NCI-H1436 treated with DMSO at 0.1 percent for 48 hours (cell line): ENCODE results near the gene CACNA2D3.
"Not testable (repeated sequence)": the region's sequence is repeated elsewhere in the genome, so short reads cannot be mapped to it uniquely, and the experiment has no call there.

Experiments
- DNase-seq: peaks from one replicate; lab custom pipeline; 2025; lab: John Stamatoyannopoulos, UW

Gene CACNA2D3

DNA sequence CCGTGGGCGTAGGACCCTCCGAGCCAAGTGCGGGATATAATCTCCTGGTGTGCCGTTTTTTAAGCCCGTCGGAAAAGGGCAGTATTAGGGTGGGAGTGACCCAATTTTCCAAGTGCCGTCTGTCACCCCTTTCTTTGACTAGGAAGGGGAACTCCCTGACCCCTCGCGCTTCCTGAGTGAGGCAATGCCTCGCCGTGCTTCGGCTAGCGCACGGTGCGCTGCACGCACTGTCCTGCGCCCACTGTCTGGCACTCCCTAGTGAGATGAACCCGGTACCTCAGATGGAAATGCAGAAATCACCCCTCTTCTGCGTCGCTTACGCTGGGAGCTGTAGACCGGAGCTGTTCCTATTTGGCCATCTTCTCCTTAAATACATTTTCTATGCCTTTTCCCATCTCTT is 342.2 kb downstream of the CACNA2D3 start:
- DNase-seq, result not testable (repeated sequence)

DNA sequence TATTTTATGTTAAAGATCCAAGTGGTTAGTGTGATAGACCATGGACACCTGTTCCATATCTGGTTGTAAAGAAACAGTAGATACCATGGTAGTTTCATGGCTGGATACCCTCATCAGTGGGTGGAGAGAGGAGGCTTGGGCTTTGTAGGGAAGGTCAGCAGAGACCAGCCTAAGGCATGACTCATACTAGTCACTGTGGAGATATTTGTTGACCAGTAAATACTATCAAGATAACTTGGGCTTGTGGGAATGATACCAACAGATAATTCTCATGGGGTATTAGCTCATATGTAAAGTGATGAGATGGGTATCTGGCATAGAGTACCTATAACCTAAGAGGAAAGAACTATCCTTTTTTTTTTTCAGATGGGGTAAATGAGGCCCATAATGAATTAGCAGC is 354.5 kb downstream of the CACNA2D3 start:
- no peak for DNase-seq

DNA sequence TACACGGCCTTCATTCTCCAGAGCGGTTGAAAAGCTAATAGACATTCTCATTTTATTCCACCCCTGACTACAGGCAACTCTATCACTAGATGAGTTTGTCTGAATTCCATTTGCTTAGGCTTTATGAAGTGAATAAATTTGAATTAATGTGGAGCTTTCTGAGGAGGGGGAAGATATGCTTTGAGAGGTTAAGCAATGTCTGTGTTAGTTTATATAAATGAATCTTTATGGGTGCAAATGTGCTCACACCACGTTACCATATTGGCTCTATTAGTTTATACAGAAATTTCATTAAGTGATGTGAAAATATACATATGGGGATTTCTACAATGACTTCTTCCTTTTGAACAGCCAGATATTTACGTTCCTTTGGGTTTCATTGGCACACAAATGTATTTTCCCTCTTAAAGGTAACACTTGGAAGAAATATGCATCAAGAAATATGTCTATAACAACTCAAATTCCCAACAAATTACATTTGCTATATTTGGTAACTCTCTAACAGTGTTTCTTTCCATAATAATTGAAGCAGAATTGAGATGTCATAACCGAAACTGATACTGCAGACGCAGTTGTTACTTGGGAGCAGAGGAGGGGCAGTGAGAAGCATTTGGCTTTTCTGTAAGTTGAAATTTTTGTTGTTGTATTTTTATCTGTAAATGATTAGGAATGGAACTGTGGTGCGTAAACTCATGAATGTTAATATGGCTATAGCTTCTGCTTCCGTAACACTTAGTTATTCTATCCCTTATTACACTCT is 359.4 kb downstream of the CACNA2D3 start:
- DNase-seq, result no peak

DNA sequence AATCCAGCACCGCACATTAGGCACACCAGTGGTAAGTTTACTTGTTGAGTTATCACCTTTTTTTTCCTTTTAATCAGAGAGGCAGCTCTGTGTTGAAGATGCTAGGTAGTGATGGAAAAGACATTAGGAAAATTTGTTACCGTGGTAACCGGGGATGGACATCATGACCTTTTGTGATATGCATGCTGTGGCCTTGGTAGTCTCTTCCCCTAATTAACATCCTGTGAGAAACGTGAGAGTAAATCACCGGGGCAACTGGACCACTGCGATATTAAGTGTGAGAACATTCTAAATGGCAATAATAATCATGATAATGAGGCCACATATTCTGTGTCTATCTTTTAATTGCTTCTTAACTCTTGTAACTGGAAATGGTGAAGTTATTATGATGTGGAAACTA is 362.0 kb downstream of the CACNA2D3 start:
- DNase-seq, result no peak

DNA sequence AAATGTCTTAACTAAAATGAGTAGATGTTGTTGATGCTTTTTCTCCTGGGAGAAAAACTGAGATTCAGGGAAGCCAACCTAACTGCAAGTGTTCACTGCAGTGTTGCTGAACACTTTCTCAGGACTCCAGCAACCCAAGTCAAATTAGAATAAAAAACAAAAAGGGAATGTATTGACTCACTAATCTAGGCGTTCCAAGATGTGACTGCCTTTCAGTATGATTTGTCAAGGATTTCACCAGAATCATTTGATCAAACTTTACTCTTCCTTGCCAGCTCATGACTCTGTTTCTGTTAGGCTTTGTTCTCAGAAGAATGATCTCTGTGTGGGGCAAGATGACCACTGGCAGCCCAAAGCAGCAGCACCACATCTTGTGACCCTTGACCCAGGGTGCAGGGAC is 364.0 kb downstream of the CACNA2D3 start:
- no peak for DNase-seq

DNA sequence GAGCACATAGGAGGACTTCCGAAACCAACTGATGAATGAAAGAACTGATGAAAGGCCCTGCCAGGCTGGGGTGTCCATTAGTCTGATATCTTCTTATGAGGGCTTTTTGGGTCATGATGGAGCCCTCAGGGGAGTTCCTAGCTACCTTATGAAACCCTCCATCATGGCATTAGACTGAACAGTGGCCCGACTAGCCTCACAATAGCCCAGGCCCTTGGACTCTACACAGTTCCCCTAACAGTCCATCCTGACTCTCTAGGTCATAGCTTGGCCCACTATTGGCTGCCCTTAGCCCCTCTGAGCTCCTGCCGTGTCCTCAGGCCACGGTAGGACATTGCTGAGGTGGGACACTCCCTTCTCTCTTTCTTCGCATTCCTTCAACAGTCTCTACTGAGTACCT is 365.9 kb downstream of the CACNA2D3 start:
- no peak for DNase-seq

DNA sequence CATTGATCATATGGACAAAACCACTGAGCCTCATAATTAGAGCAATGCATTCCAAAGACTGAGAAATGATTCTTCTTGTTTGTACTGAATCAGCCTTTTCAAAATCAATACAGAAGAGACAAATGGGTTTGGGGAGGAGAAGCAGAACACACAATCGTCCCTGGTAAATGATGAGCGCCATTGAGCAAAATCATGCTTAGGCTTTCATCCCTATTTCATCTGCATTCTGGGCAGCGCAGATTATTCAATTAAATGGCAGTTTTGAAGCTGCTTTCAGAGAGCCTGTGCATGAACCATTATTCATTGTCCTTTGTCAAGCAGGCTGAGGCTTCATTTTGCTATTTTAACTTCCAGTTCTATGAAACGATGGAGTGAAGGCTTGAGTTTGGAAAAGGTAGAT is 371.9 kb downstream of the CACNA2D3 start:
- no peak for DNase-seq

DNA sequence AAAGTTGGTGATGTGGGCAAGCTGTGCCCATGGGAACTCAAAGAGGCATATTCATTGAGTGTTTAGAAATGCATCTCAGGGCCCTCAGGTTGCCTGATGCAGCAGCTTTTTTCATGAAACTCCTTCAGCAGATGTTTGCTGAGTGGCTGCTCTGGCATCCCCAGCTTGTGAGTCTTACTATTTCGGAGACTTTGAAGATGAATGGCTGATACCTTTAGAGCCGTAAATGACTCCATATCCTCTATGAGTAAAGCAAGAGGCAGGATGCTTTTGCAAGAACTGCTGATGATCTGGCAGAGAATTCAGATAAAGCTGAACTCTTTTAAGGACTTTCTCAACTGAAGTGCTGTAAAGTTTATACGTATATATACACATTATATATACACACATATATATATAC is 384.3 kb downstream of the CACNA2D3 start:
- no peak for DNase-seq

GRCh38 chr3:54507876-54508460 is 385.6 kb downstream of the CACNA2D3 start:
- DNase-seq, result no peak

- DNase-seq, result no peak
Observed at GRCh38 chr3:54510506-54510905, 388.2 kb downstream of the CACNA2D3 start.

- DNase-seq, result no peak
Observed at GRCh38 chr3:54511766-54512365, 389.5 kb downstream of the CACNA2D3 start.

GRCh38 chr3:54514006-54514405 is 391.7 kb downstream of the CACNA2D3 start:
- no peak for DNase-seq

- no peak for DNase-seq
Observed at GRCh38 chr3:54514416-54514815, 392.1 kb downstream of the CACNA2D3 start.

- DNase-seq, result no peak
Observed at GRCh38 chr3:54515441-54516213, 393.3 kb downstream of the CACNA2D3 start.

DNA sequence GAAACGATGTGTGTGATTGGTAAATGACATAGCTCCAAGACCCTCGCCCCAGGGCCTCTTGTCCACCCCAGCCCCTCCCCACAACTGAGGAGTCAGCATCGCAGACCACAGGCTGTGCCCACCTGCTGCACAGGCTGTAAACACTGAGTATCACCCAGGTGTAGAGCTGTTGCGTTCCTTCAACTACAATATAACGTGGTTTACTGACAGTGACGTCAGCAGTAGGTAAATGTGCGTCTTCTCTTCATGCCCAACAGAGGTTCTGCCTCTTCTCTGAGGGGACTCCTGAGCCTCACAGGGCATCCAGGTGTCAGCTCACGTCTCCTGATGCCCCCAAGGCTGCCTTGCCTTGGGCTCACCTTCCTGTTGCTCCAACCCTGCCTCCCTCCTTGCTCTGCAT is 395.1 kb downstream of the CACNA2D3 start:
- DNase-seq, result no peak

DNA sequence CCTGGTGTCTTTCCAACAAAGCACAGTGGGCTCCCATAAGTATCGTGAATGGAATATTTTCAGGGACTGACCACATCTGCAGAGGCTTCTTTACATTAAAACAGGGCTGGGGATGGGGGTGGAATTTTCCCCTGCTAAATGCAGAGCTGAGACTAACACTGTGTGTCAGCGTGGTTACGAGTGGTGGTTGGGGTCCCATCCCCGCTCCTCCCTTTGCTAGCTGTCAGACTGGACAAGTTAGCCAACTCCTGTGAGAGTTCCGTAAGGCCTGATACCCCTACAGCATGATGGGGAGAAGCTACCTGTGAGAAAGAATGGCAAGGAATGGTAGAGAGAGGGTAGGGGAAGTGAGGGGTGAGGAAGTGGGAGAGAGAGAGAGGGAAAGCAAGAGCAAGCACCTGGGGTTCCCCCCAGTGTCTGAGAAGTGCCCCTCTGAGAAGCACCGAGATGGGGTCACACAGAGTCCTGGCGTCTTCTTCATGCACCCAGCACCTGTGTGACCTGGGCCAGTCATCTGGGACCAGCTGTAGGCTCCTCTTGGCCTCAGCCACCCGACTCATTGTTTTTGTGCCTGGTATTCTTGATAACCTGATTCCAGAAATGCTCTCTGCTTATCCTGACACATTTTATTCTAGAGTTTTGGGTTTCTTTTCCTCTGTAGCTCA is 395.8 kb downstream of the CACNA2D3 start:
- no peak for DNase-seq

DNA sequence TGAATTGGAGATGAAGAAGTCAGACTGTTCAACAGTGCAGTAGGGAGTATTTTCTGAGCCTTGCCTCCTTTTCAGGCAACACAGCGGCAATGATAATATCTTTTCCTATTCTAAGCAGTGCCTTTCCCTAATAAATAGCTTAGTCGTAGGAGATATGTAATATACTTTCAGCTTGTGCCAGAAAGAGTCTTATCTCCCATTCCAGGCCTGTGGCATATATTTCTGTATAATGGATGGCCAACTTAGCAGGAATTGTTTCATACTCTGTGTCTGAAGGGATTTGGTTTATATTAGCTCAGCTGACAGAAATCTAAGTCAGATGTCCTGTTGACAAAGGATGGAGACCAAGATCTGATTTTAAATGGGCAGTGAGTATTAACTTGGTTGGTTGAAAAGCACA is 397.1 kb downstream of the CACNA2D3 start:
- DNase-seq, result no peak

- DNase-seq, result no peak
Observed at GRCh38 chr3:54520060-54520459, 397.7 kb downstream of the CACNA2D3 start.

- DNase-seq, result no peak
Observed at GRCh38 chr3:54527521-54527920, 405.2 kb downstream of the CACNA2D3 start.

DNA sequence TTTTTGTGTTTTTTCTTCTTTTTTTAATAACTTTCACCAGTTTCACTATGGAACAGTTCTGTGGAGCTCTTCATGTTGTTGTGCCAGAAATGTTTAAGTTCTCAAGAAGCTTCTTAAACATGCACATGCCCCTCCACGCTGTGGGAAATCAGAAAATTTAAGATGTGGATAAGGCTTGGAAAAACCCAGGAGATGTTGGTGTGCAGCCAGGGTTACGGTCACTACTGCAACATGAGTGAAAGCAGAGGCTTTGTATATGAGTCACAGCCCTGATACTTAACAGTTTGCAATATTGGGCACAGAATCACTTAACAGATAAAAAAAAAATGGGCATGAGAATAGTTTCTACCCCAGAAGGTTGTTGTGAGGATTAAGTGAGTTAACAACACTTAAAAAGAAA is 405.6 kb downstream of the CACNA2D3 start:
- DNase-seq, result no peak

GRCh38 chr3:54528668-54529067 is 406.3 kb downstream of the CACNA2D3 start:
- DNase-seq, result no peak

GRCh38 chr3:54530091-54530490 is 407.7 kb downstream of the CACNA2D3 start:
- no peak for DNase-seq
